Amygdala (tissue), 56 donors: Measurements from ENCODE around the gene CHML.

Experiments
- DNase-seq, 56 donors: peaks; one replicate each; lab custom pipeline; 2025; lab: John Stamatoyannopoulos, UW

CHML gene

GRCh38 chr1:241624935-241625334, 15.2 kb downstream of the CHML start:
- no peak for DNase-seq

- DNase-seq, result no peak
Observed at GRCh38 chr1:241622669-241623068, 17.5 kb downstream of the CHML start.

GRCh38 chr1:241617426-241617825, 22.7 kb downstream of the CHML start:
- DNase-seq, result no peak

GRCh38 chr1:241615043-241615974, 24.9 kb downstream of the CHML start:
- DNase-seq, result no peak

DNA sequence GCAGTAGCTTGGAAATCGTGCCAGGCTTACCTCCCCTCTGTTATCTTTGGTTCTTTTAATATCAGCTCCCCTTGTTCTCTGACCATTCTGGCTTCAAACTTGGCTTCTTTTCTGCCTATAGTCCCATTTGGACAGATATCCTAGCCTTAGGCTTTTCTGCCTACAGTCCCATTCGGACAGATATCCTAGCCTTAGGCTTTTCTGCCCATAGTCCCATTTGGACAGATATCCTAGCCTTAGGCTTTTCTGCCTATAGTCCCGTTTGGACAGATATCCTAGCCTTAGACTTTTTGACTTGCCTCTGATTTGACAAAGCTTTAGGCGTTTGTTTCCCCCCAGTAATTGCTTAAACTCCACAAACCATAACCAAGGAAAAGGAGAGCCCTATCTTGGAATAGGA, 25.6 kb downstream of the CHML start:
- DNase-seq, result no peak

GRCh38 chr1:241614144-241614543, 26.0 kb downstream of the CHML start:
- no peak for DNase-seq

- no peak for DNase-seq
Observed at GRCh38 chr1:241612533-241613477, 27.4 kb downstream of the CHML start.

GRCh38 chr1:241611736-241612135, 28.4 kb downstream of the CHML start:
- no peak for DNase-seq

GRCh38 chr1:241611063-241611462, 29.1 kb downstream of the CHML start:
- no peak for DNase-seq

DNA sequence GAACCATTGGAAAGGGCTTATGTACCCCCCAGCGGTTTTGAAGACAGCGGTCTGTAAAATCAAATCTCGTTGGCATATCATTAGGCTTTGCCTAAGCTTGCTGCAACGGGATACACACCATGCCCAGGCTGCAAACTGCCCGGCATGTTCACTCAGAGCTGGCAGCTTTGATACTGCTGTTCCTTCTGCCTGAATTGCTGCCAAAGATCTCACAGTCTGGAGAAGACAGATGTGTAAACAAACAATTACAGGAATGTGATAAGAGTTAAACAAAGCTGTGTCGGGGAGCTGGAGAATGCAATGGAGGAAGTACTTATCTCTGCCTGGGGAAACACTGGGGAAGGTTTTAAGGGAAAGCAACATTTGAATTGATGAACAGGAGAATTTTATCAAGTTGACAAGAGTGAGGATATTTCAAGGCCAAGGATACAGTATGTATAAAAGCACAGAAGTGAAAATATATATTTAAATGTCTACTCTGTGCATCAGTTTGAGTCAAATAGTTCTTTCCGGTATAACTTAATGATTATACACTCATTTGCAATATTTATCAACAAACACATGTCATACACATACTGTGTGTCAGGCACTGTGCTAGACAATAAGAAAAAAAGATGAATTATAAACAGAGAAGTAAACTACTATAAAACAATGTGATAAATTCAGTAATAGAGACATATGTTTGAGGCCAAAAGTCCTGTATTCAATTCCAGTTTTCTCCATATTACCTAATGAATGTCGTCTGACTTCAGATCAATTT, 29.9 kb downstream of the CHML start:
- peak in 1 of 56 donors; percentile 5 for DNase-seq

- no peak for DNase-seq
Observed at GRCh38 chr1:241608379-241609033, 31.7 kb downstream of the CHML start.

GRCh38 chr1:241607497-241607896, 32.7 kb downstream of the CHML start:
- DNase-seq, result no peak

- DNase-seq, result no peak
Observed at GRCh38 chr1:241606544-241606943, 33.6 kb downstream of the CHML start.

DNA sequence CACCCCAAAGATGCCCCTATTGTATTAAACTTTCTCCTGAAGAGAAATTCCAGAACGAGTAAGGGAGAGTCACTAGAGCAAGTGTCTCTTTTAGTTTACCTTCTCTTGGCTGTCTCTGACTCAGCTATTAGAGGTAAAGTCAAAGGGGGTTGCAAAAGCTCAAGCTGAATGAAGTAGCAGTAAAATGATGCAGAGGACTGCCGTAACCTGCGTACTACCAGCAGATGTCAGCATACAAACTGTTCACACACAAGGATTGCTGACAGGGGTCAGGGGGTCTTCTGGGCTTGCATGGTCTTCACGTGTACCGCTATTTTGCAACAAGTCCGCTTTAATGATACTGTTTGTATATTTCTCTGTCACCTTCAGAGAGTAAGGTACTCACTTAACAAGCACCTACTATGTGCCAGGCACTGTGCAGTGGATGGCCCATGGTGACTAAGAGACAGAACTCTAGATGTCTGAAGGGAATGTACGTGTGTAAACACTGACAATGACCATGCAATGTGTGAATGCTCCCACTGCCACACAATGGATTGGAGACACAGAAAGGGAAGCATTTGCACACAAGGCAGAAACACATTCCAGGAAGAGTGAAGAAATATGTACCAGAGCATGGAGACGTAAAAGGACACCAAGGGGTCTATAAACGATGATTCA, 34.9 kb downstream of the CHML start:
- no peak for DNase-seq

DNA sequence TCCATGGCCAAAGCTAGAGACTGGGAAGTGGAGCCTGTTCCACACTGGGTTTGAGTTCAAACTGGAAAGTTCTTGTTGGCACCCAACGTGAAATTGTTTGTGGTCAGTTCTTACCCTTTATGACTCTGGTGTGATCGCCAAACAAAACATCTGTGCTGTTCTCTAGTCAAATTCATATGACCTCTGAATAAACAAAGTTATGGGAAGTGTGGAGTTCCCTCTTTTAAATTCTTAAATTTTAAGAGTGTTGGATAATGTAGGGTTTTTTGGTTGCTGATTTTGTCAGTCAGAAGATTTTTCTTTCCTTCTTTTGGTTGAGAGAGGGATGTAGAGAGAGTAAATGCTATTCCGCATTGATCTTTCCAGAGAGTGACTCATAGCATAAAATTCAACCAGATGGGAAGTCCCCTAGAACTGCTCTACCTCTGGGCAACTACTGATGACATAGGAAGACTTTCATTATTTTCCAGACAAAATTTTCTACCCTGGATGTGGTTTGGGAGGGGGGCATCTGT, 36.4 kb downstream of the CHML start:
- DNase-seq, result no peak

GRCh38 chr1:241600496-241600901, 39.7 kb downstream of the CHML start:
- DNase-seq, result no peak

DNA sequence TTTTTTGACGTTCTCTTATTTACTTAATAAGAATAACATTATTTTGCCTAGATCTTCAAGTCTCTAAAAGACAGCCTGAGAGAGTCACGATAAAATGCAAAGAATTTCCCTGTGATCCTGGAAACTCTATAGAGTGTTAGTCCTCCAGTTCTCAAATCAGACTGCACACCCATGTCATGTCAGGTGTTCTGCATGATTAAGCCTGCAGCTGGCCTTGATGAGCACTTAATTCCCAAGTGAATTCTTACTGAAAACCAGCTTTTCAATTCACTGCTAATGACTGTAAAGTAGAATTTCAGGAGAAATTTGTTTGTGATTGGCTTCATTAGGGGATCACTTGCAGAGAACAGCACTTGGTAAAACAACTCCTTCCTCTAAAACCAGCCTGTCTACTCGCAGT, 41.9 kb downstream of the CHML start:
- no peak for DNase-seq

GRCh38 chr1:241596633-241597032, 43.5 kb downstream of the CHML start:
- DNase-seq, result no peak

DNA sequence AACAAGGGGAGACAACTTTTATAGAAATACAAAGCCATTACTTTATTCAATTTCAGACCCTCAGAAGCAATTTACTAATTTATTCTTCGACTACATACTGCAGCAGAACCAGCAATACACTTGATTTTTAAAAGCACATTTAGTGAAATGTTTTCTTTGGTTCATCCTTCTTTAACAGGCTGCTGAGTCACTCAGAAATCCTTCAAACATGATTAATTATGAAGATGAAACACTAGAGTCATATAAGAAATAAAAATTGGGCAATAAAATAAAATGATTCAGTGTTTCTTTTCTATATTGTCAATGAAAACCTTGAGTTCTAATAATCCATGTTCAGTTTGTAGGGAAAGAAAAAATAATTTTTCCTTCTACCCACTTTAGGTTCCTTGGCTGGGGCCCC, 47.0 kb downstream of the CHML start:
- DNase-seq, result no peak
